Stimulated activated CD8-positive, alpha-beta memory T cell treated with anti-CD3 and anti-CD28 coated beads, Interleukin-4, amount 100 ng/mL, for 24 hours (primary cell): ENCODE results near the gene DNAH1.

ENCODE experiments used
- DNase-seq: peaks from one replicate; pipeline ENCODE4 v3.0.0-alpha.2; 2020; ENCODE audit warnings: low read depth

Gene DNAH1

GRCh38 chr3:52311576-52312119, 4.5 kb upstream of the DNAH1 start:
- DNase-seq: no peak

GRCh38 chr3:52313188-52313773, 2.8 kb upstream of the DNAH1 start:
- no peak for DNase-seq

GRCh38 chr3:52313774-52314188, 2.3 kb upstream of the DNAH1 start:
- DNase-seq: no peak

- DNase-seq: no peak
These were observed 1.6 kb upstream of the DNAH1 start for GRCh38 chr3:52314489-52314888.

GRCh38 chr3:52315006-52315405, 1.1 kb upstream of the DNAH1 start:
- no peak for DNase-seq

- peak; percentile 59 for DNase-seq
These were observed 1.3 kb downstream of the DNAH1 start for GRCh38 chr3:52317208-52318000.

- no peak for DNase-seq
These were observed 2.2 kb downstream of the DNAH1 start for GRCh38 chr3:52318186-52318816.

GRCh38 chr3:52319921-52320595, 3.9 kb downstream of the DNAH1 start:
- DNase-seq: no peak

GRCh38 chr3:52321481-52321880, 5.4 kb downstream of the DNAH1 start:
- DNase-seq: no peak

GRCh38 chr3:52322466-52322865, 6.3 kb downstream of the DNAH1 start:
- DNase-seq: no peak

GRCh38 chr3:52323526-52324295, 7.6 kb downstream of the DNAH1 start:
- no peak for DNase-seq

- DNase-seq: no peak
These were observed 8.6 kb downstream of the DNAH1 start for GRCh38 chr3:52324676-52325075.

- no peak for DNase-seq
These were observed 9.6 kb downstream of the DNAH1 start for GRCh38 chr3:52325686-52326085.

- no peak for DNase-seq
These were observed 10.9 kb downstream of the DNAH1 start for GRCh38 chr3:52326976-52327375.

- DNase-seq: no peak
These were observed 11.6 kb downstream of the DNAH1 start for GRCh38 chr3:52327486-52328290.

GRCh38 chr3:52328536-52329080, 12.5 kb downstream of the DNAH1 start:
- DNase-seq: no peak

GRCh38 chr3:52330194-52330805, 14.2 kb downstream of the DNAH1 start:
- no peak for DNase-seq

GRCh38 chr3:52331091-52331490, 15.0 kb downstream of the DNAH1 start:
- DNase-seq: no peak

- no peak for DNase-seq
These were observed 15.8 kb downstream of the DNAH1 start for GRCh38 chr3:52331906-52332305.
